Subcutaneous abdominal adipose tissue (tissue), 5 donors: ENCODE measurements around the gene DMD.

Source experiments
- H3K27ac ChIP-seq: one replicate; pipeline ENCODE4 v1.7.0; 2013; ENCODE audit warnings: low read depth, mild to moderate bottlenecking, inconsistent platforms, low read length, moderate library complexity
- H3K27me3 ChIP-seq, 5 donors: one replicate each; pipeline ENCODE4 v1.7.0; 2013; ENCODE audit warnings: low read length in 5 of 5, inconsistent platforms in 1 of 5; ENCODE audit not compliant: control insufficient read depth in 5 of 5, insufficient read depth in 4 of 5
- H3K36me3 ChIP-seq, 5 donors: one replicate each; pipeline ENCODE4 v1.7.0; 2013; ENCODE audit warnings: low read length in 5 of 5; ENCODE audit not compliant: control insufficient read depth in 5 of 5, insufficient read depth in 5 of 5
- H3K4me1 ChIP-seq, 5 donors: one replicate each; pipeline ENCODE4 v1.7.0; 2013; ENCODE audit warnings: low read length in 5 of 5, mild to moderate bottlenecking in 3 of 5, moderate library complexity in 1 of 5; ENCODE audit not compliant: control insufficient read depth in 5 of 5, insufficient read depth in 5 of 5
- H3K4me3 ChIP-seq, 5 donors: one replicate each; pipeline ENCODE4 v1.7.0; 2013; ENCODE audit warnings: low read length in 5 of 5, low read depth in 1 of 5
- H3K9ac ChIP-seq, 5 donors: one replicate each; pipeline ENCODE4 v1.7.0; 2013; ENCODE audit warnings: low read length in 5 of 5, mild to moderate bottlenecking in 4 of 5, moderate library complexity in 3 of 5
- H3K9me3 ChIP-seq, 5 donors: one replicate each; pipeline ENCODE4 v1.7.0; 2013; ENCODE audit warnings: low read length in 5 of 5; ENCODE audit not compliant: control insufficient read depth in 5 of 5
- donor health status: healthy.
- donor health status: healthy.
- donor health status: healthy.
- donor health status: healthy.
- donor health status: healthy.

The DMD gene

DNA sequence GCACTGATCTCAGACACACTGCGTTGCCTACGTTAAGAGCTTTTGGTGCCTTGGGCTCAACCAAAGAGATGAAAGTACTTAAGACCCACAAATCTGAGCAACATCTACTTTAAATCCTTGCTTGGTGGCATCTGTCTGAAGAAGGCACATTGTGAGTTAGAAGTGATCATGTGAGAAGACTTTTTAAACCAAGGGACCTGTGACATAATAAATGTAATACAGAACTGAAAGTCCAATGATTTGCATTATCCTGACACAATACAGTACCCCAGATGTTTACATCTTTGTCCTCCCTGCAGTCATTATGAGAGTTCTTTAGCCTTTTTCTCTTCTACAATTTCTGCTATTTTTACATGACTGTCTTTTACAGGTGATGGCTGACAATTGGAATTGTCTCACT, 2042.8 kb downstream of the DMD start:
- Histone ChIP-seq H3K4me1 (no peaks in the 10 kb centered on the region), H3K27me3 (peaks cover 0 to 7% (median 0%) of the 10 kb centered on the region in 5 donors), H3K36me3 (peaks cover 0 to 13% (median 2%) of the 10 kb centered on the region in 5 donors), H3K4me3 (no peak overlapping the region), H3K9ac (no peak overlapping the region), H3K27ac (no peak overlapping the region), H3K9me3 (no peaks in the 10 kb centered on the region)

DNA sequence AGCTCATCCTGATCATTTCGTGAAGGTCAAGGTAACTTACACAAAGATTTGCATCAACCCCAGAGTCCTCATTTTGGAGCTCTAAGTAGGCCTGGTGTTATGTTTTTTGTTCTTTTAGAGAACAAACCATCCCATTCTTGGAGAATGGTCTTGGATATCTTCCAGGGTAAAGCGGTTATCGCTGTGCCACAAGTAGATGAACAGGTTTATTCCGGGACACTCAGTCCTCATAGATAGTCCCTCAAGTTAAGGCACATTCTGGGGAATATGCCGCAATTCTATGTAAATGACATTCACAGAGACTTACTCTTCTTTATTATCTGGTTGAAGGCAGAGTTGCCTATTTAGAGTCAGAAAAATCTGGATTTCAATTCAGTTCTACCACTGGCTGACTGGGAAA, 2044.5 kb downstream of the DMD start:
- Histone ChIP-seq H3K9me3 (no peaks in the 10 kb centered on the region), H3K36me3 (peaks cover 0 to 13% (median 2%) of the 10 kb centered on the region in 5 donors), H3K27me3 (peaks cover 0 to 7% (median 0%) of the 10 kb centered on the region in 5 donors), H3K4me1 (no peaks in the 10 kb centered on the region), H3K9ac (no peak overlapping the region), H3K4me3 (no peak overlapping the region), H3K27ac (no peak overlapping the region)

DNA sequence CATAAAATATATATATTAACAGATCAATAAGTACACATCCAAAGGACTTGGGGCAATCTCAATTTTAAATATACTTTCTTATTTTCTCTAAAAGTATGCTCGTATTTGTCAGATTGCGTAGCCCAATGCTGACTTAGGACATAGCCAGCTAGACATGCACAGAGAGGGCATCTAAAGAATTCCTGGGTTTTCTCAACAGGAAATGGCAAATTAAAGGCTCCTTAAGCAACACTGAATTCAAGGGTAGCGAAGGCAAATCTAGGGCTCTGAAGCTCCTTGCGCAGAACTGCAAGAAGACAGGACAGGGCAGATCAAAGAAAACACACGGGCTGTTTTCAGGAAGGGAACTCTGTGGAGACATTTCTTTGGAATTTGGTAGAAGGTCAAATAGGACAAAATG, 2044.9 kb downstream of the DMD start:
- H3K4me3 ChIP-seq: no peak overlapping the region
- peaks cover 0 to 10% (median 2%) of the 10 kb centered on the region in 5 donors for H3K36me3 ChIP-seq
- no peaks in the 10 kb centered on the region for H3K4me1 ChIP-seq
- peaks cover 0 to 7% (median 0%) of the 10 kb centered on the region in 5 donors for H3K27me3 ChIP-seq
- H3K9me3 ChIP-seq: no peaks in the 10 kb centered on the region
- no peak overlapping the region for H3K9ac ChIP-seq
- no peak overlapping the region for H3K27ac ChIP-seq

DNA sequence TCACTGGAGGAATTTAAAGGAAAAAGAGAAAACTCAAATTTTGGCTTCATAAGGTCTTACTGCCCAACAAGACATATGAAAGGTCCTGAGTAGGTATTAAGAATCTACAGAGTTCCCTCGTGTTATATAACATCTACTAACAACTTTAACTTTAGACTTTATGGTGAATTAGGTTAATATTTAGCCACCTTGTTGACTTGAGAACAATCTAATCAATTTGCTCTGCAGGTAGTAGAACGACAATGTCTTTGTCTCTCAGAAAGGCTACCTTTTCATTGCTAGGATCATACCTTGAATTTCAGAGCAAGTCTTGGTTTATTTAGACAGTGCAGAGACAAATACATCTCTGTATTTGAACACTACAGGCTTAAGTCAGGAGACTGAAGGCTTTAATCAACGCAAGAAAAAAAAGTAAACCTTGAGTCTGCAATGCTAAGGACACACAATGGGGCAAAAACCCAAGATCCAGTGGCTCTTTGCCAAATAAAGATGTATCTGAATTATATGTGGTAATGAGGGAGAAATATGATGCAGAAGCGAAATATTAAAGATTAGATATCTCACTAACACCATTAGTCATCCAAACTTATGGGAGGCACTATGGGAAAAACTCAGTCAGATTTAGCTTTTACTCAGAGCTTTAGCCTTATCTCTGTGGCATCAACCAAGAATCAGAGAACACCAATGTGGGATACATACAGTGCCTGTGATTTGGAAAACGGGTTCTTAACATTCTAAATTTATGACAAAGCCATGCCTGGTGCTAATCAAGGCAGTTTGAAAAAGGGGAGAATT, 2045.9 kb downstream of the DMD start:
- Histone ChIP-seq H3K27me3 (peaks cover 0 to 7% (median 0%) of the 10 kb centered on the region in 5 donors), H3K9ac (no peak overlapping the region), H3K27ac (no peak overlapping the region), H3K4me3 (no peak overlapping the region), H3K36me3 (peaks cover 0 to 9% (median 2%) of the 10 kb centered on the region in 5 donors), H3K9me3 (no peaks in the 10 kb centered on the region), H3K4me1 (no peaks in the 10 kb centered on the region)

DNA sequence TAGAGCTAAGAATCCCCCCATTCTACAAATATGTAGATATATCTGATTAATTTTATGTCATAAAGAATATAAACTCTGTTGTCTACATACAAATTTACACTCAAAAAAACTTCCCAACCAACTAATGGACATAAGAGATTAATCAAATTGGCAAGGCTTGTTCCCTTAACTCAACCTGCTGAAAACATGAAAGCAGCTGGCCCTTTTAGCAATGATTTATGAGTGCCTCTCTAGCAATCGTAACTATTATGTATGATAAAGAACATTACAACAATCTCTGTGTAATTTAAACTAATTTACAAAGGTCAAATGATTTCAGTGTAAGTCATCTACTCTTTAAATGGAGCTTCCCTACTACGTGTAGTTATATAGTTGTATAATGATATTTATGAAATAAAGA, 2056.4 kb downstream of the DMD start:
- Histone ChIP-seq H3K27me3 (no peaks in the 10 kb centered on the region), H3K4me3 (no peak overlapping the region), H3K27ac (no peak overlapping the region), H3K36me3 (no peaks in the 10 kb centered on the region), H3K9ac (no peak overlapping the region), H3K9me3 (no peaks in the 10 kb centered on the region), H3K4me1 (no peaks in the 10 kb centered on the region)

DNA sequence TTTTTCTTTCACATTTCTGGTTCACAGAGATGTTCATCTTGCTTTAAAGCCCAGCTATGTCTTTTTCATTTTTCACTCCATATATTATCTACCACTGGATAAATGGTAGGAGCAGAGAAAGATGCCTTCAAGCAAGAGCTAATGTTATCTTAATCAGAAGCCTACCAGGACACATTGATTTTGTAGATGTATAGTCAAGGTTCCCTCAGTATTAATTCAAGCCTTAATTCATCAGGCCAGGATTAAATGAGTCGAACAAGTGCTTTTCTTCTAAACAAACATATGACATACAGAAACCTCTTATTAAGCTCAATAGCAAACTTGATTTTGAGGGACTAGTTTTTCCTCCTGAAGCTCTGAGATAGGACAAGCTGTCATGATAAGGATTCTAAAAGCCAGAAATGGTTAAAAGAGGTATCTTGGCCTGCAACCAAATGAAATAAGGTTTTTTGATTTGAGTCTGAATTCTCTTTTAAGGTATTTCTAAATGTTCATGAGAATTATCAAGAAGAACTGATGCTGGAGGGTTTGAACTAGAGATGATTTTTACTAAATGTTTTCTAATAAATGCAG, 2057.8 kb downstream of the DMD start:
- H3K36me3 ChIP-seq: no peaks in the 10 kb centered on the region
- no peak overlapping the region for H3K27ac ChIP-seq
- H3K4me3 ChIP-seq: no peak overlapping the region
- H3K9me3 ChIP-seq: no peaks in the 10 kb centered on the region
- no peaks in the 10 kb centered on the region for H3K27me3 ChIP-seq
- no peak overlapping the region for H3K9ac ChIP-seq
- H3K4me1 ChIP-seq: no peaks in the 10 kb centered on the region

DNA sequence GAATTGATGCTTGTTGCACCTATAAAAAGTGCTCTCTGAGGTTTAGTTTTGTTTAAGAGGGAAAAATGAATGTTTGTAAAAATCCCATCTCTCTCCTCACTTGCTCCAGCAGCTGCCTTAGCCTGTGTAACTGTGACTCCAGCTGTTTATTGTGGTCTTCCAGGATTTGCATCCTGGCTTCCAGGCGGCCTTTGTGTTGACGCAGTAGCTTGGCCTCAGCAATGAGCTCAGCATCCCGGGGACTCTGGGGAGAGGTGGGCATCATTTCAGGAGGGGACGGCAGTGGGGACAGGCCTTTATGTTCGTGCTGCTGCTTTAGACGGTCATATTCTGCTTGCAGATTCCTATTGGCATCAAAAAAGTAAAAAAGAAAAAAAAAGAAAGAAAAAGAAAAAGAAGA, 2064.2 kb downstream of the DMD start:
- H3K9ac ChIP-seq: no peak overlapping the region
- peaks cover 4 to 14% (median 9%) of the 10 kb centered on the region in 5 donors for H3K36me3 ChIP-seq
- H3K9me3 ChIP-seq: no peaks in the 10 kb centered on the region
- no peaks in the 10 kb centered on the region for H3K4me1 ChIP-seq
- H3K27me3 ChIP-seq: no peaks in the 10 kb centered on the region
- no peak overlapping the region for H3K4me3 ChIP-seq
- H3K27ac ChIP-seq: no peak overlapping the region

DNA sequence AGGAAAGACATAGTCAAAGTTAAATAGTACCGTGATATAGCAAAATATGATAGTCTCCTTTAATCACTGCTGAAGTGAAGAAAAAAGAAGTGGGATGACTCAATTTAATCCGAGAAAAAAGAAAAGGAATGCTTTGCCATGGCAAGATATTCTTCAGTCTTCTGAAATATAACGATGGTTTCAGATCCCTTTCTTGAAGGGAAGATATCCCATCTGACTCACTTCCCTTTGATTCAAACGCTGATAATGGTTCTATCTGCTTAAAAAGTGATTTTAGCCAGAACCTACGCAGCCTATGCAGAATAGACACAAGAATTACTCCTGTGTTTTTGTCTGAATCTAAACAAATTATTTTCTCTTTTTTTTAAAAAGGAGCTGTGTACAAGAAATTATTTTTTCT, 2071.4 kb downstream of the DMD start:
- H3K4me1 ChIP-seq: no peaks in the 10 kb centered on the region
- H3K36me3 ChIP-seq: peaks cover 4 to 16% (median 6%) of the 10 kb centered on the region in 5 donors
- H3K9ac ChIP-seq: no peak overlapping the region
- no peaks in the 10 kb centered on the region for H3K27me3 ChIP-seq
- peaks cover 0 to 10% (median 4%) of the 10 kb centered on the region in 5 donors for H3K9me3 ChIP-seq
- H3K4me3 ChIP-seq: no peak overlapping the region
- no peak overlapping the region for H3K27ac ChIP-seq

DNA sequence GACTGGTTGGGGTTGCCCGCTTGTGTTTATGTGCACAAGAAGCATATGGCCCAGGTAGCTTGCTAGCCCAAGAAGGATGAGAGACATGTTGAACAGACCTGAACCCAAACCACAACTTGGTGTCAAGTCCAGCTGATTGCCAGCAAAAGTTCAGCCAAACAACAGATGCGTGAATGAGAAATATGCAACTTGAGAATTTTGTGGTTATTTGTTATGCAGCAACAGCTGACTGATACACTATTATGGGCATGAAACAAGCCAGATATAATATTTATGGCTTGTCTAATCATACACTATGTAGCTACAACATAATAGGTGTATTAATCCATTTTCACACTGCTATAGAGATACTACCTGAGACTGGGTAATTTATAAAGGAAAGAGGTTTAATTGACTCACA, 2073.2 kb downstream of the DMD start:
- Histone ChIP-seq H3K4me1 (no peaks in the 10 kb centered on the region), H3K36me3 (peaks cover 0 to 8% (median 6%) of the 10 kb centered on the region in 5 donors), H3K9ac (no peak overlapping the region), H3K27me3 (no peaks in the 10 kb centered on the region), H3K27ac (no peak overlapping the region), H3K4me3 (no peak overlapping the region), H3K9me3 (peaks cover 0 to 10% (median 4%) of the 10 kb centered on the region in 5 donors)

DNA sequence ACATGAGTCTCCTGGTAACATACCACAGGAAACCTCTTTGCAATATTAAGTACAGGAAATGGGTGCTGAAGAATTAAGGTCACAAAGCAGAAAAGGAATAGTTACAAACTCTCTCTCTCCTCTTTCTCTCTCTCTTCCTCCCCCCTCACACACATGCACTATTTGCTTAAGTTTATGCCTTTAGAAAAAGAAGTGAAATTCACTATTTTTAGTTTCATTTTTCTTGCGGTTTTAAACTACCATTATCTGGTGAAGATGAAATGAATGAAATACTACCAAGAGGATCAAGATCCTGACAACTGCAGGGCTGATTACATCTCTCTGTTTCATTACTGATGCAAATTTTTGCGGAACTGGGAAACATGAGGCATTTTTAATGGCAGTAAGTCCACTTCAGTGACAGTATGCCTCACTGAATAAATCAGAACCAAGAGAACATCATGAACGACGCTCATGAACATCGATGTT, 2075.2 kb downstream of the DMD start:
- H3K9ac ChIP-seq: no peak overlapping the region
- H3K4me3 ChIP-seq: no peak overlapping the region
- no peaks in the 10 kb centered on the region for H3K27me3 ChIP-seq
- H3K4me1 ChIP-seq: no peaks in the 10 kb centered on the region
- peaks cover 0 to 16% (median 9%) of the 10 kb centered on the region in 5 donors for H3K36me3 ChIP-seq
- H3K27ac ChIP-seq: no peak overlapping the region
- peaks cover 0 to 10% (median 4%) of the 10 kb centered on the region in 5 donors for H3K9me3 ChIP-seq
